ENCODE results near the gene ACTG1.

ACTG1 gene

GRCh38 chr17:81494626-81495377 is 17.8 kb downstream of the ACTG1 start:
- DNase-seq (ENCODE audit: low read depth), result no peak

GRCh38 chr17:81493198-81494038 is 19.2 kb downstream of the ACTG1 start:
- DNase-seq (ENCODE audit: low read depth), result no peak

GRCh38 chr17:81492706-81493105 is 19.9 kb downstream of the ACTG1 start:
- no peak for DNase-seq (ENCODE audit: low read depth)

GRCh38 chr17:81492202-81492601 is 20.4 kb downstream of the ACTG1 start:
- no peak for DNase-seq (ENCODE audit: low read depth)

GRCh38 chr17:81491761-81492160 is 20.8 kb downstream of the ACTG1 start:
- DNase-seq (ENCODE audit: low read depth), result no peak

GRCh38 chr17:81491181-81491581 is 21.4 kb downstream of the ACTG1 start:
- no peak for DNase-seq (ENCODE audit: low read depth)

GRCh38 chr17:81489998-81490992 is 22.3 kb downstream of the ACTG1 start:
- DNase-seq (ENCODE audit: low read depth), result no peak

GRCh38 chr17:81489012-81489997 is 23.3 kb downstream of the ACTG1 start:
- DNase-seq (ENCODE audit: low read depth), result no peak

- DNase-seq (ENCODE audit: low read depth), result no peak
Measured at GRCh38 chr17:81488276-81488860, 24.2 kb downstream of the ACTG1 start.

GRCh38 chr17:81487487-81488275 is 24.9 kb downstream of the ACTG1 start:
- DNase-seq (ENCODE audit: low read depth), result peak; percentile 57

- no peak for DNase-seq (ENCODE audit: low read depth)
Measured at GRCh38 chr17:81487089-81487486, 25.5 kb downstream of the ACTG1 start.

GRCh38 chr17:81486199-81486810 is 26.3 kb downstream of the ACTG1 start:
- DNase-seq (ENCODE audit: low read depth), result no peak

GRCh38 chr17:81484195-81484979 is 28.2 kb downstream of the ACTG1 start:
- peak; percentile 69 for DNase-seq (ENCODE audit: low read depth)

- DNase-seq (ENCODE audit: low read depth), result no peak
Measured at GRCh38 chr17:81483862-81484194, 28.8 kb downstream of the ACTG1 start.

- no peak for DNase-seq (ENCODE audit: low read depth)
Measured at GRCh38 chr17:81483085-81483861, 29.3 kb downstream of the ACTG1 start.

- no peak for DNase-seq (ENCODE audit: low read depth)
Measured at GRCh38 chr17:81482673-81483072, 29.9 kb downstream of the ACTG1 start.

GRCh38 chr17:81481815-81482505 is 30.6 kb downstream of the ACTG1 start:
- DNase-seq (ENCODE audit: low read depth), result no peak
